ENCODE measurements around the gene MPST. TPM values are rescaled to one million over a fixed set of nuclear protein-coding genes. Genes with fewer than 3 reads are reported as not detected.

Gene MPST
- total RNA-seq, 6 experiments from 2014 or later: 24.9 to 35.5 (median 27.5) TPM

DNA sequence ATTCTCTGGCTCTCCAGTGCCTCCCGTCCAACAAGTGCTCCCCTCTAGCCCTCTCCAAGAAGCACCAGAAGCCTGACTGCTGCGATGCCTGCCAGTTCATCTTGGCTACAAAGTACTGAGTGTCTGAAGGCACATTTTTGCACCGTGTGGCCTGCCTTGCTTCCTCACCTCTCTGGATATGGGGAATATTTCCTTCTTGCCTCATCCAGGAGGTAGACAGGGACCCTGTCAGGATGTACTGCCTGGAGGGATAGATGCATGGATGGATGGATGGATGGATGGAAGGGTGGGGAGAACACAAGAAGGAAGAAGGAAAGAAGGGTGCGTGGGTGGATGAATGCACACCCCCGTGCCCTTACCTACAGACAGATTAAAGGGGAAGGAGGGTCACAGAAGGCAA is 59.6 kb downstream of the MPST start:
- no peak overlapping the region for H3K4me3 Mint-ChIP-seq
- no peaks in the 10 kb centered on the region for H3K9me3 Mint-ChIP-seq
- H3K4me1 Mint-ChIP-seq (ENCODE audit: low read depth): peaks cover 15% of the 10 kb centered on the region
- peaks cover 35% of the 10 kb centered on the region for H3K27me3 Mint-ChIP-seq (ENCODE audit: insufficient read depth)
- no peak for DNase-seq
- TF ChIP-seq CTCF (IDR thresholded peaks at IDR 0.05): no peak
- H3K27ac Mint-ChIP-seq: no peak overlapping the region
- no peaks in the 10 kb centered on the region for H3K36me3 Mint-ChIP-seq (ENCODE audit: low read depth)

Other genes starting within 250 kb of the MPST start
- 10 to 100 TPM; 14.4 to 22.0 (median 17.5) TPM for gene IFT27, start 243.6 kb upstream of the MPST start, total RNA-seq (2021; fragmentation: NEBNext Ultra II Directional; extraction: Animal tissue kit (Norgen Biotek cat#: 25700))
- gene PVALB, start 202.7 kb upstream of the MPST start, total RNA-seq (2021; fragmentation: NEBNext Ultra II Directional; extraction: Animal tissue kit (Norgen Biotek cat#: 25700)): not detected
- not detected for gene NCF4, start 158.7 kb upstream of the MPST start, total RNA-seq (2021; fragmentation: NEBNext Ultra II Directional; extraction: Animal tissue kit (Norgen Biotek cat#: 25700))
- gene CSF2RB, start 106.1 kb upstream of the MPST start, total RNA-seq (2021; fragmentation: NEBNext Ultra II Directional; extraction: Animal tissue kit (Norgen Biotek cat#: 25700)): 1 to 10 TPM in 5 of 6 experiments, under 1 TPM in 1; 0.76 to 3.2 (median 2.4) TPM
- 10 to 100 TPM; 18.6 to 32.8 (median 21.7) TPM for gene TST, start 295 bp upstream of the MPST start, total RNA-seq (2021; fragmentation: NEBNext Ultra II Directional; extraction: Animal tissue kit (Norgen Biotek cat#: 25700))
- 10 to 100 TPM; 39.8 to 46.4 (median 43.3) TPM for gene KCTD17, start 32.0 kb downstream of the MPST start, total RNA-seq (2021; fragmentation: NEBNext Ultra II Directional; extraction: Animal tissue kit (Norgen Biotek cat#: 25700))
- not detected for gene TMPRSS6, start 90.0 kb downstream of the MPST start, total RNA-seq (2021; fragmentation: NEBNext Ultra II Directional; extraction: Animal tissue kit (Norgen Biotek cat#: 25700))
- not detected for gene IL2RB, start 130.2 kb downstream of the MPST start, total RNA-seq (2021; fragmentation: NEBNext Ultra II Directional; extraction: Animal tissue kit (Norgen Biotek cat#: 25700))
- 1 to 10 TPM; 3.3 to 5.0 (median 4.0) TPM for gene C1QTNF6, start 168.5 kb downstream of the MPST start, total RNA-seq (2021; fragmentation: NEBNext Ultra II Directional; extraction: Animal tissue kit (Norgen Biotek cat#: 25700))
- gene SSTR3, start 192.7 kb downstream of the MPST start, total RNA-seq (2021; fragmentation: NEBNext Ultra II Directional; extraction: Animal tissue kit (Norgen Biotek cat#: 25700)): not detected
- gene RAC2, start 224.5 kb downstream of the MPST start, total RNA-seq (2021; fragmentation: NEBNext Ultra II Directional; extraction: Animal tissue kit (Norgen Biotek cat#: 25700)): 10 to 100 TPM; 29.9 to 57.2 (median 53.5) TPM

Data from HFFc6 (cell line).